Ascending aorta (tissue), 2 donors: ENCODE measurements around the gene ZKSCAN2. TPM values are rescaled to one million over a fixed set of nuclear protein-coding genes. Genes with fewer than 3 reads are reported as not detected.
A peak's percentile ranks its signal among the peaks of the same experiment; 100 is the strongest.

Experiments
- DNase-seq, 2 donors: peaks; one replicate each; pipeline ENCODE4 v3.0.0-alpha.2; 2019; ENCODE audit warnings: low spot score in 2 of 2
- H3K27ac ChIP-seq, 2 donors: fragments of 200-600 bp; sonication (generic); one replicate each; pipeline ENCODE4 v1.5.1; 2016 to 2017; ENCODE audit warnings: mild to moderate bottlenecking in 1 of 2
- H3K27me3 ChIP-seq: fragments of 200-600 bp; sonication (generic); one replicate; pipeline ENCODE4 v1.5.1; 2017
- H3K36me3 ChIP-seq, 2 donors: fragments of 200-600 bp; sonication (generic); one replicate each; pipeline ENCODE4 v1.5.1; 2016
- H3K4me1 ChIP-seq, 2 donors: fragments of 200-600 bp; sonication (generic); one replicate each; pipeline ENCODE4 v1.5.1; 2016 to 2017; ENCODE audit warnings: mild to moderate bottlenecking in 1 of 2
- H3K4me3 ChIP-seq, 2 donors: fragments of 200-600 bp; sonication (generic); one replicate each; pipeline ENCODE4 v1.5.1; 2016 to 2017; ENCODE audit warnings: mild to moderate bottlenecking in 1 of 2
- H3K9me3 ChIP-seq, 2 donors: fragments of 200-600 bp; sonication (generic); one replicate each; pipeline ENCODE4 v1.5.1; 2016
- intact Hi-C: fragments of 100-400 bp; cut with DNase I; formaldehyde crosslinking; loops from one replicate; pipeline ENCODE4 v1.15.1; 2023
- total RNA-seq: library from RNA; depleted of rRNA; stranded (reverse); fragments of >200 nt; gene quantifications from one replicate; pipeline ENCODE4 v1.1.0, GENCODE V29; 2016
- TF ChIP-seq, protein P1 (sequence below), 3 experiments: fragments of 200-600 bp in 2 of 3; fragments of 450-650 bp in 1 of 3; sonication (generic) in 2 of 3; IDR thresholded peaks; one replicate each; pipeline ENCODE4 v1.5.1; 2016 to 2019; ENCODE audit warnings: antibody characterized with exemption in 3 of 3, mild to moderate bottlenecking in 1 of 3, moderate library complexity in 1 of 3

The ZKSCAN2 gene
- total RNA-seq, 1 donor from 2014 or later = 3.1 TPM

DNA sequence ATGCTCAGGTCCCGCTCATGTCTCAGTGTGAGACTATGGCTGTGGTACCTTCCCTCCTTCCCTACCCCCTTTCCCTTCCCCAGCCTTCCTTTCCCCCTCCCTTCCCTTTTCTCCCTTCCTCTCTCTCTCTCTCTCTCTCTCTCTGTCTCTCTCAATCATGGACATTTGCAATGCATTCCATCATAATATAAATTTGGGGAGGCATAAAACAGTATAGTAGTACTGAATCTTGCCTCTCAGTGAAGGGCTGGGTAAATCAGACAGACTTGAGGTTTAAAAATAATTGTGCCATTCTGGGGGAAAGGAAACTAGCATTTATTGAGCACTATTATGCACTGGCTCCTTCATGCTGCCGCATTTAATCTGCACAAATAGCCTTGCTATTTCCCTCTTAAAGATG lies 4.3 kb downstream of the ZKSCAN2 start:
- DNase-seq = no peak
- Histone ChIP-seq H3K27ac (no peak overlapping the region), H3K4me3 (no peak overlapping the region), H3K4me1 (peaks cover 7 to 11% of the 10 kb centered on the region in 2 donors), H3K9me3 (peaks cover 0 to 5% of the 10 kb centered on the region in 2 donors), H3K27me3 (no peaks in the 10 kb centered on the region), H3K36me3 (peaks cover 39 to 53% of the 10 kb centered on the region in 2 donors)
- intact Hi-C loops = loop anchor here (10.0 kb wide), 2 partner anchors 199 to 739 kb away; no protein-coding TSS in a partner anchor
- TF ChIP-seq, protein P1, sequence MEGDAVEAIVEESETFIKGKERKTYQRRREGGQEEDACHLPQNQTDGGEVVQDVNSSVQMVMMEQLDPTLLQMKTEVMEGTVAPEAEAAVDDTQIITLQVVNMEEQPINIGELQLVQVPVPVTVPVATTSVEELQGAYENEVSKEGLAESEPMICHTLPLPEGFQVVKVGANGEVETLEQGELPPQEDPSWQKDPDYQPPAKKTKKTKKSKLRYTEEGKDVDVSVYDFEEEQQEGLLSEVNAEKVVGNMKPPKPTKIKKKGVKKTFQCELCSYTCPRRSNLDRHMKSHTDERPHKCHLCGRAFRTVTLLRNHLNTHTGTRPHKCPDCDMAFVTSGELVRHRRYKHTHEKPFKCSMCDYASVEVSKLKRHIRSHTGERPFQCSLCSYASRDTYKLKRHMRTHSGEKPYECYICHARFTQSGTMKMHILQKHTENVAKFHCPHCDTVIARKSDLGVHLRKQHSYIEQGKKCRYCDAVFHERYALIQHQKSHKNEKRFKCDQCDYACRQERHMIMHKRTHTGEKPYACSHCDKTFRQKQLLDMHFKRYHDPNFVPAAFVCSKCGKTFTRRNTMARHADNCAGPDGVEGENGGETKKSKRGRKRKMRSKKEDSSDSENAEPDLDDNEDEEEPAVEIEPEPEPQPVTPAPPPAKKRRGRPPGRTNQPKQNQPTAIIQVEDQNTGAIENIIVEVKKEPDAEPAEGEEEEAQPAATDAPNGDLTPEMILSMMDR (IDR thresholded peaks at IDR 0.05) = no peak

DNA sequence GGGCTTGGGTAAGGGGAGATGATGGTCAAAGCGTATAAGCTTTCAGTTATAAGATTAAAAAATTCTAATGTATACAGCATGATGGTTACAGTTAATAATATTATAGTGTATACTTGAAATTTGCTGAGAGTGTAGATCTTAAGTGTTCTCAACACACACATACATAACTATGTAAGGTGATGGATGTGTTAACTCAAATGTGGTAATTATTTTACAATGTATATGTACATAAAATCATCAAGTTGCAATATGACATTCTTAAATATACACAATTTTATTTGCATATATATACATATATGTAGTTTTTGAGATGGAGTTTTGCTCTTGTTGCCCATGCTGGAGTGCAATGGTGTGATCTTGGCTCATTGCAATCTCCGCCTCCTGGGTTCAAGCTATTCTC lies 7.2 kb downstream of the ZKSCAN2 start:
- TF ChIP-seq, protein P1 (IDR thresholded peaks at IDR 0.05) = no peak
- no peak overlapping the region for H3K27ac ChIP-seq
- no peak for DNase-seq
- no peaks in the 10 kb centered on the region for H3K27me3 ChIP-seq
- peaks cover 0 to 15% of the 10 kb centered on the region in 2 donors for H3K9me3 ChIP-seq
- intact Hi-C loops = loop anchor here (10.0 kb wide), 2 partner anchors 196 to 736 kb away; no protein-coding TSS in a partner anchor
- peaks cover 51 to 82% of the 10 kb centered on the region in 2 donors for H3K36me3 ChIP-seq
- H3K4me3 ChIP-seq = no peak overlapping the region
- no peaks in the 10 kb centered on the region for H3K4me1 ChIP-seq

DNA sequence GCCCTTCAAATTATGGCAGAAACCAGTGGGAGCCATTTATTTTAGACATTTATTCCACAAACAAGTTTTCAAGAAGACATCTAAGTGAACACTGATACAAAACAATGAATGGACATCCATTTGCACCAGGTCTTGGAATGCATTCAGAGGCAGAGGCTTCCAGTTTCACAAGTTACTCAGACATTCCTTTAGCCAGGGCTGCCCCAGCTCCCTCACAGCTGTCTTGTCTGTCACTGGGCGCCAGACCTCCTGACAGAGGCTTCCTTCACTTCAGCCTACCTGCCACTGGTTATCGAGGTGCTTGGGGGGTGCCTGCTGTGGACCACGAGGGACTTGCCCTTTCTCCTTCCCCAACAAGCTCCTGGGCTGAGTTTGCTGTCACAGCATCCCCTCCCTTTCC lies 21.7 kb downstream of the ZKSCAN2 start:
- TF ChIP-seq, protein P1 (IDR thresholded peaks at IDR 0.05) = no peak
- intact Hi-C loops = no loop called here
- peak in 1 of 2 donors; percentile 39 for DNase-seq
- Histone ChIP-seq H3K27ac (no peak overlapping the region), H3K4me1 (no peaks in the 10 kb centered on the region), H3K27me3 (no peaks in the 10 kb centered on the region), H3K36me3 (peaks cover 17 to 41% of the 10 kb centered on the region in 2 donors), H3K4me3 (no peak overlapping the region), H3K9me3 (peaks cover 31 to 51% of the 10 kb centered on the region in 2 donors)

DNA sequence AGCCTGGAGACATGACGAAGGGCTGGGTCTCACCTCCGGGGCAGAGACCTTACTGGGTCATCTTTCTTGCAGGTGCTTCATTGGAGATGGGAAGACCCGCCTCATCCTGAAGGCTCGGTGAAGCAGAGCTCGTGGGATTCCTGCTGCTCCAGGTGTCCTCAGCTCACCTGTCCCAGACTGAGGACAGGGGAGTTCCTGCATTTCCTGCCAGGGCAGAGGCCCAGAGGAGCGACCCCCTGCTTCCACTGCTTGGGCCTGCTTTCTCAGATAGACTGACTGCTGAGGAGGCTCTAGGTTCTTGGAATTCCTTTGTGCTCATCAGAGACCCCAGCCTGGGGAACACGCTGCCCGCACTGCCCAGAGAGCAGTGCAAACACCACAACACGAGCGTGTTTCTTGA lies 29.3 kb downstream of the ZKSCAN2 start:
- no peak overlapping the region for H3K27ac ChIP-seq
- no peak overlapping the region for H3K4me3 ChIP-seq
- TF ChIP-seq, protein P1 (IDR thresholded peaks at IDR 0.05) = no peak
- H3K9me3 ChIP-seq = no peaks in the 10 kb centered on the region
- no peak for DNase-seq
- no peaks in the 10 kb centered on the region for H3K27me3 ChIP-seq
- intact Hi-C loops = no loop called here
- peaks cover 0 to 4% of the 10 kb centered on the region in 2 donors for H3K4me1 ChIP-seq
- H3K36me3 ChIP-seq = no peaks in the 10 kb centered on the region

DNA sequence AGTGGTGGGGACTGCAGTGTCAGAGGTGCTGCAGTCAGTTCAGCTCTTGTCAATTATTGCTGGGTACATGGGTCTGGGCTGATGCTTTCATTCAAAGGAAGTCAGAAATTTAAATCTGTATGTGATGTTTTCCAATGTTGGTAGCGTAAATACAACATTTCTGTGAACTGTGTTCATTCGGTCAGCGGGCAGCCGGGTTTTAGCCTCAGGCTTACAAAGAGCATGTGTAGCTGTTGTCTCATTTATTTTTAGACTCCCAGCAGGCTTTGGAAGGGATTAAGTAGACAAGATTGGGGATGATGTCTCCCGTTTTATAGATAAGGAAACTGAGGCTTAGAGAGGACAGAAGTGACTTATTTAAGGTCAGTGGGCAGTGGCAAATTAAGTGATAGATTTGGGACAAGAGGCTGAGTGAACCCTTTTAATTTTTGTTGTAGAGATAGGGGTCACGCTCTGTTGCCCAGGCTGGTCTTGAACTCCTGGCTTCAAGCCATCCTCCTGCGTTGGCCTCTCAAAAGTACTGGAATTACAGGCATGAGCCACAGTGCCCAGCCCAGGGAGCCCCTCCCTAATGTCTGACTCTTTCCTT lies 32.8 kb downstream of the ZKSCAN2 start:
- intact Hi-C loops = loop anchor here (5.0 kb wide), 1 partner anchor 173 kb away; no protein-coding TSS in a partner anchor
- H3K9me3 ChIP-seq = no peaks in the 10 kb centered on the region
- H3K4me1 ChIP-seq = peaks cover 0 to 4% of the 10 kb centered on the region in 2 donors
- H3K27me3 ChIP-seq = no peaks in the 10 kb centered on the region
- no peaks in the 10 kb centered on the region for H3K36me3 ChIP-seq
- no peak overlapping the region for H3K4me3 ChIP-seq
- no peak overlapping the region for H3K27ac ChIP-seq
- TF ChIP-seq, protein P1 (IDR thresholded peaks at IDR 0.05) = no peak
- no peak for DNase-seq
